ENCODE data around the gene ZBTB38. TPM values are rescaled to one million over a fixed set of nuclear protein-coding genes. Genes with fewer than 3 reads are reported as not detected.

Gene ZBTB38
- total and polyA plus RNA-seq, 8 donors = 5.7 to 46.8 (median 30.9) TPM

DNA sequence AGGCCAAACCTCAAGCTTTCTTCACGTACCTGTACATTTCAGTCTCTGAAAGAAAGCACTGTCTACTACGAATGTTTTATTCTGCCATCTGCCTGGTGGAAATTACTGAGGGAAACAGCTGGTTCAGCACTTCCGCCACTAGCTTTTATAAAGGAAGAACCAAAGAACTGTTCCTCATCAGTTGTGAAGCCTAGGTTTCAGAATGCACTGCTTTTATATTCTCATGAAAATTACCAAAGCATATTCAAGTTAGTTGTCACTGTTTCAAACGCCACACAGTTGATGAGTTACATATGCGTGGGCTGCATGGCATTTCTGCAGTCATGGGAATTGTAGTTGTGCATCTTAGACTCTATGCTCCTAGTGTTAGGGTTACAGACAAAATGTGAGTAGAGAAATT lies 21.5 kb upstream of the ZBTB38 start:
- no peaks in the 10 kb centered on the region for H3K9me3 ChIP-seq
- no peak for ATAC-seq
- no peak overlapping the region for H3K4me3 ChIP-seq
- H3K4me1 ChIP-seq = no peaks in the 10 kb centered on the region
- no peak overlapping the region for H3K27ac ChIP-seq
- 85% methylated on average over 5 of the region's 5 CpGs for WGBS, 2 donors
- TF ChIP-seq, protein P1, sequence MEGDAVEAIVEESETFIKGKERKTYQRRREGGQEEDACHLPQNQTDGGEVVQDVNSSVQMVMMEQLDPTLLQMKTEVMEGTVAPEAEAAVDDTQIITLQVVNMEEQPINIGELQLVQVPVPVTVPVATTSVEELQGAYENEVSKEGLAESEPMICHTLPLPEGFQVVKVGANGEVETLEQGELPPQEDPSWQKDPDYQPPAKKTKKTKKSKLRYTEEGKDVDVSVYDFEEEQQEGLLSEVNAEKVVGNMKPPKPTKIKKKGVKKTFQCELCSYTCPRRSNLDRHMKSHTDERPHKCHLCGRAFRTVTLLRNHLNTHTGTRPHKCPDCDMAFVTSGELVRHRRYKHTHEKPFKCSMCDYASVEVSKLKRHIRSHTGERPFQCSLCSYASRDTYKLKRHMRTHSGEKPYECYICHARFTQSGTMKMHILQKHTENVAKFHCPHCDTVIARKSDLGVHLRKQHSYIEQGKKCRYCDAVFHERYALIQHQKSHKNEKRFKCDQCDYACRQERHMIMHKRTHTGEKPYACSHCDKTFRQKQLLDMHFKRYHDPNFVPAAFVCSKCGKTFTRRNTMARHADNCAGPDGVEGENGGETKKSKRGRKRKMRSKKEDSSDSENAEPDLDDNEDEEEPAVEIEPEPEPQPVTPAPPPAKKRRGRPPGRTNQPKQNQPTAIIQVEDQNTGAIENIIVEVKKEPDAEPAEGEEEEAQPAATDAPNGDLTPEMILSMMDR (IDR thresholded peaks at IDR 0.05) = no peak
- DNase-seq = no peak
- H3K27me3 ChIP-seq = no peaks in the 10 kb centered on the region
- intact Hi-C loops (cut with DNase I) = no loop called here
- FAIRE-seq = no peak
- H3K36me3 ChIP-seq = no peaks in the 10 kb centered on the region

DNA sequence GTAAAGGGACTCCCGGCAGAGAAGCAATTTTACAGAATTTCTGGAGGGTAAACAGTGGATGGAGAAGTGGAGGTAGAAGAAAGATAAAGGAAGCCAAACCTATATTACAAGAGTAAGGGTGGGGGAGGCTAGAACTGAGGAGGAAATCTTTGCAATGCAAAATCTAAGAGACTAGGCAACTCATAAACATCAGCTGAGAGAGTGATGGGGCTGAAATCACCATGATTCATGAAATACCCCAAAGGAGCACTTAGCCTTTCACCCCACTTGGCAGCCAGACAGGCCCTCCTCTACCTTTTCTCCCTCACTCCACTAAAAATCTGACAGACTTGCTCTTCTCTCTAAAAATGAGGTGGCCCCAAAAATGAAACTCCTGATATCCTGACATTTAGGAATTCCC lies 19.5 kb upstream of the ZBTB38 start:
- no peak for DNase-seq
- no peak overlapping the region for H3K4me3 ChIP-seq
- no peak overlapping the region for H3K27ac ChIP-seq
- no peaks in the 10 kb centered on the region for H3K4me1 ChIP-seq
- H3K36me3 ChIP-seq = no peaks in the 10 kb centered on the region
- intact Hi-C loops (cut with DNase I) = no loop called here
- WGBS, 2 donors = 88 to 94% methylated on average over 1 of the region's 1 CpG
- no peaks in the 10 kb centered on the region for H3K9me3 ChIP-seq
- no peaks in the 10 kb centered on the region for H3K27me3 ChIP-seq
- TF ChIP-seq, protein P1 (IDR thresholded peaks at IDR 0.05) = no peak
- ATAC-seq = no peak
- no peak for FAIRE-seq

DNA sequence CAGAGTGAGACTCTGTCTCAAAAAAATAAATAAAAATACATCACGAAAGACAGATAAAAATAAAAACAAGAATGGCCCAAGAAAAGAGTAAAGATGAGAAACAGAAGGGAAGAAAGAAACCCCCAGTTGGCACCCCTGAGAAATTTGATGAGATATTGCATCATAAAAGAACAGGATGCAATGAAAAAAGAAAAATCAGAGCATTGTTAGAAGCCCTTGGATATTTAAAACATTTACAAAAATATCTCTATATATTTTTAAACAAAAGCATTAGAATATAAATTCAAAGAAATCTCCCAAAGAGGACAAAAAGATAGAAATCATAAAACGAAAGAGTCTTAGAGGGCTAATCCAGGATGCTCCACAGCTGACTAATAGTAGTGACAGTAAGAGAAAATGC lies 18.6 kb upstream of the ZBTB38 start:
- ATAC-seq = no peak
- no peak for DNase-seq
- H3K4me1 ChIP-seq = no peaks in the 10 kb centered on the region
- TF ChIP-seq, protein P1 (IDR thresholded peaks at IDR 0.05) = no peak
- no peak overlapping the region for H3K27ac ChIP-seq
- H3K27me3 ChIP-seq = no peaks in the 10 kb centered on the region
- no peaks in the 10 kb centered on the region for H3K36me3 ChIP-seq
- intact Hi-C loops (cut with DNase I) = loop anchor here in 2 of 3 donors (10.0 kb wide), 2 partner anchors 105 to 205 kb away; no protein-coding TSS in a partner anchor
- H3K9me3 ChIP-seq = no peaks in the 10 kb centered on the region
- WGBS, 2 donors = 80 to 89% methylated on average over 2 of the region's 2 CpGs
- no peak for FAIRE-seq
- no peak overlapping the region for H3K4me3 ChIP-seq

DNA sequence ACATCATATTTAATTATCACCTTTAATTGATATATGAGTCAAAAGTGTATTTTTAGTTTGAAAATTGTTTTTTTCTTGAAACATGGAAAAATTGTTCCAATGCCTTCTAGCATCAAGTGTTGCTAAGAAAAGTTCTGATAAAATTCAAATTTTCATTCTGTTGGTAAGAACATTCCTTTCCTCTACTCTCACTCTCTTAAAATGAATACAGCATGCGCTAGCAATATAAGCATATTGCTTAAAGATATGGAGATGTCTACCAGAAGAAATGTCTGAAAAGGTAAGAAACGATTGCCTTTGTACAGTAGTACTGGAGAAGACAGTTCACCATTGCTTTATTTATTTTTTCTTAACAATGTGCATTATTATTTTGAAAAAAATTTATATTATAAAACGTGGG lies 17.6 kb upstream of the ZBTB38 start:
- FAIRE-seq (no peak), ATAC-seq (no peak), DNase-seq (no peak)
- TF ChIP-seq, protein P1 (IDR thresholded peaks at IDR 0.05) = no peak
- H3K9me3 ChIP-seq = no peaks in the 10 kb centered on the region
- no peaks in the 10 kb centered on the region for H3K4me1 ChIP-seq
- intact Hi-C loops (cut with DNase I) = loop anchor here in 2 of 3 donors (10.0 kb wide), 2 partner anchors 104 to 204 kb away; no protein-coding TSS in a partner anchor
- no peaks in the 10 kb centered on the region for H3K36me3 ChIP-seq
- WGBS, 2 donors = 66 to 79% methylated on average over 3 of the region's 3 CpGs
- H3K27ac ChIP-seq = no peak overlapping the region
- no peaks in the 10 kb centered on the region for H3K27me3 ChIP-seq
- no peak overlapping the region for H3K4me3 ChIP-seq

DNA sequence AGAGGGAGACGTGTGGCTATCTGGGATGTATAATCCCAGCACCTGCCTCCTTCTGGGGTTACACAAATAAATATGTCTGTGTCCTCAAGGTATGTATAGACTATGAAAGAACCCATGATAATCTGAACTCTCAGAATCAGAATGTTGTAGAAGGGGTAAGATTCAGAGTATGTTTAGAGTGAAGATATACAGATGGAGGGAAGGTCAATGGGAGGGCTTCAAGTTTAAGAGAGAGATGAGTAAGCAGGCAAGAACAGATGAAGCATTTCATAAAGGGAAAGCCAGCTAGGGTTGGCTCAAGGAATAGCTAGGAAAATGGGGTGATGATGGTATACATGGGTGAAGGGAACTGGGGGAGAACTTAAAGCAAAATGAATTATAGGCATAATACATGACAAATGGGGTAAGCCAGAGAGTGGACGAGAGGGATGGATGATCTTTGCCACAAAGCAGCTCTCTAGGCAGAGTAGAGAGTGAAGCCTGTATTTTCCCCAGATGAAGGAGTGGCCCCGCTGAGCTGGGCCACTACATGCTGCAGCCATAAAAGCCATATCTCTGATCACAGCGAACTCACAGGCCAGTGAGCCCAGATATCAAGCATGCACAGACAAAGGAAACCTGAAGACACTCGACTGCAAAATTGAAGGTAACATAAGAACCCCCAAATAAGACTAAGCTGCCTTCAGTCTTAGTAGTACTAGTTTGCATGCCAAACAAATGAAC lies 15.9 kb upstream of the ZBTB38 start:
- no peaks in the 10 kb centered on the region for H3K27me3 ChIP-seq
- H3K36me3 ChIP-seq = no peaks in the 10 kb centered on the region
- H3K4me1 ChIP-seq = no peaks in the 10 kb centered on the region
- DNase-seq (no peak), FAIRE-seq (no peak), ATAC-seq (no peak)
- TF ChIP-seq, protein P1 (IDR thresholded peaks at IDR 0.05) = no peak
- H3K4me3 ChIP-seq = no peak overlapping the region
- no peaks in the 10 kb centered on the region for H3K9me3 ChIP-seq
- intact Hi-C loops (cut with DNase I) = loop anchor here in 2 of 3 donors (10.0 kb wide), 2 partner anchors 102 to 202 kb away; no protein-coding TSS in a partner anchor
- 69 to 84% methylated on average over 5 of the region's 5 CpGs for WGBS, 2 donors
- H3K27ac ChIP-seq = no peak overlapping the region
